Neural progenitor cell (in vitro differentiated cells): Measurements from ENCODE around the gene DELE1. TPM values are rescaled to one million over a fixed set of nuclear protein-coding genes. Genes with fewer than 3 reads are reported as not detected.

Source experiments
- DNase-seq: peaks from one replicate; pipeline ENCODE4 v3.0.0-alpha.2; 2016; ENCODE audit warnings: low spot score
- H2AFZ ChIP-seq: fragments of 200-600 bp; sonication (generic); replicated peaks from 2 replicates; pipeline ENCODE4 v1.6.1; 2016; ENCODE audit warnings: antibody characterized with exemption
- H3F3A ChIP-seq: fragments of 200-600 bp; sonication (generic); 2 replicates; pipeline ENCODE4 v1.6.1; 2016; ENCODE audit warnings: antibody characterized with exemption, low read depth
- H3K27ac ChIP-seq: fragments of 200-600 bp; sonication (generic); 2 replicates; pipeline ENCODE4 v1.5.1; 2016; ENCODE audit warnings: mild to moderate bottlenecking
- H3K27me3 ChIP-seq: fragments of 200-600 bp; sonication (generic); 2 replicates; pipeline ENCODE4 v1.6.1; 2016; ENCODE audit warnings: mild to moderate bottlenecking, moderate library complexity
- H3K36me3 ChIP-seq: fragments of 200-600 bp; sonication (generic); 2 replicates; pipeline ENCODE4 v1.5.1; 2016
- H3K4me1 ChIP-seq: fragments of 200-600 bp; sonication (generic); 2 replicates; pipeline ENCODE4 v1.6.1; 2016; ENCODE audit warnings: mixed run types
- H3K4me2 ChIP-seq: fragments of 200-600 bp; sonication (generic); 2 replicates; pipeline ENCODE4 v1.6.1; 2016
- H3K4me3 ChIP-seq: fragments of 200-600 bp; sonication (generic); 2 replicates; pipeline ENCODE4 v1.5.1; 2016
- H3K79me2 ChIP-seq: fragments of 200-600 bp; sonication (generic); 2 replicates; pipeline ENCODE4 v1.6.1; 2016; ENCODE audit warnings: low read depth
- H3K9ac ChIP-seq: fragments of 200-600 bp; sonication (generic); 2 replicates; pipeline ENCODE4 v1.6.1; 2016
- H3K9me3 ChIP-seq: fragments of 200-600 bp; sonication (generic); 2 replicates; pipeline ENCODE4 v1.5.1; 2016; ENCODE audit warnings: low read depth
- H4K20me1 ChIP-seq: fragments of 200-600 bp; sonication (generic); 2 replicates; pipeline ENCODE4 v1.6.1; 2016; ENCODE audit warnings: low read depth
- H3K27ac Mint-ChIP-seq: 3 replicates; pipeline ENCODE4 v1.8.0; 2021; ENCODE audit warnings: mixed read lengths
- H3K27me3 Mint-ChIP-seq: 2 replicates; pipeline ENCODE4 v1.8.0; 2022; ENCODE audit warnings: low read depth, mild to moderate bottlenecking, inconsistent platforms, moderate library complexity, mixed read lengths; ENCODE audit not compliant: insufficient read depth
- H3K36me3 Mint-ChIP-seq: 3 replicates; pipeline ENCODE4 v1.8.0; 2021; ENCODE audit warnings: mixed read lengths
- H3K4me1 Mint-ChIP-seq: 3 replicates; pipeline ENCODE4 v1.8.0; 2021; ENCODE audit warnings: mixed read lengths
- H3K4me3 Mint-ChIP-seq: 3 replicates; pipeline ENCODE4 v1.8.0; 2021; ENCODE audit warnings: mild to moderate bottlenecking, moderate library complexity, mixed read lengths
- H3K9me3 Mint-ChIP-seq: 3 replicates; pipeline ENCODE4 v1.8.0; 2020; ENCODE audit warnings: mixed read lengths
- EZH2 ChIP-seq: fragments of 200-600 bp; sonication (generic); IDR thresholded peaks from 2 replicates; pipeline ENCODE4 v1.6.1; 2017; ENCODE audit warnings: antibody characterized with exemption, mild to moderate bottlenecking, moderate library complexity
- EZH2phosphoT487 ChIP-seq: fragments of 200-600 bp; sonication (generic); IDR thresholded peaks from 2 replicates; pipeline ENCODE4 v1.6.1; 2017; ENCODE audit warnings: antibody characterized with exemption
- total RNA-seq: library from RNA; depleted of rRNA; stranded (reverse); fragments of >200 nt; gene quantifications from 2 replicates; pipeline ENCODE4 v1.2.3, GENCODE V29; 2015; ENCODE audit warnings: low replicate concordance
- TF ChIP-seq, protein P1 (sequence below): fragments of 200-600 bp; sonication (generic); IDR thresholded peaks from 2 replicates; pipeline ENCODE4 v1.5.1; 2017; ENCODE audit warnings: antibody characterized with exemption, mild to moderate bottlenecking

Gene DELE1
- total RNA-seq, 1 donor from 2014 or later: 47.7 TPM

DNA sequence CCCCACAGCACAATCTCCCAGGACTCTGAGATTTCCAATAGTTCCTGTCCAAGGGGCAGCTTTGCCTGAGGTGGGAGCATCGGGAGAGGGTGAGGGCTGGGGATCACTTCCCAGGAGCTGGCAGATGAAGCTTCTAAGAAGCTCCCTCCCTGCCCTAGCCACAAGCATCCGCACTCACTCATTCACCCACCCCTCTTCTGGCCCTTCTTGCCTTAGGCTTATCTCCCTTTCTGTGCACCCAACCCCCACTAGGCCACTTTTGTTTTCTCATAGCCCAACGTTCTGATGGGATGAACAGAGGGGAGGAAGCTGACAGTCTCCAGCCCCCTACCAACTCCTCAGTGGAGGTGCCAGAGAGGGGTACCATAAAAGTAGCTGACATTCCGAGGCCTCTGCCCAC, 41.8 kb upstream of the DELE1 start:
- Mint-ChIP-seq H3K36me3 (no peaks in the 10 kb centered on the region), H3K4me3 (peak overlapping the region; percentile 81), H3K27me3 (peaks cover 20% of the 10 kb centered on the region), H3K27ac (peak overlapping the region; percentile 59), H3K4me1 (peaks cover 61% of the 10 kb centered on the region), H3K9me3 (no peaks in the 10 kb centered on the region)
- Histone ChIP-seq H2AFZ (no peak overlapping the region), H3K79me2 (peaks cover 11% of the 10 kb centered on the region), H3K4me2 (peak overlapping the region; percentile 93), H3F3A (peaks cover 58% of the 10 kb centered on the region), H3K9ac (no peak overlapping the region), H3K9me3 (no peaks in the 10 kb centered on the region), H3K27ac (no peak overlapping the region), H3K4me1 (peaks cover 43% of the 10 kb centered on the region), H3K36me3 (no peaks in the 10 kb centered on the region), H3K4me3 (no peak overlapping the region), H4K20me1 (peaks cover 49% of the 10 kb centered on the region), H3K27me3 (peaks cover 22% of the 10 kb centered on the region)
- TF ChIP-seq EZH2phosphoT487 (no peak), EZH2 (no peak)
- TF ChIP-seq, protein P1, sequence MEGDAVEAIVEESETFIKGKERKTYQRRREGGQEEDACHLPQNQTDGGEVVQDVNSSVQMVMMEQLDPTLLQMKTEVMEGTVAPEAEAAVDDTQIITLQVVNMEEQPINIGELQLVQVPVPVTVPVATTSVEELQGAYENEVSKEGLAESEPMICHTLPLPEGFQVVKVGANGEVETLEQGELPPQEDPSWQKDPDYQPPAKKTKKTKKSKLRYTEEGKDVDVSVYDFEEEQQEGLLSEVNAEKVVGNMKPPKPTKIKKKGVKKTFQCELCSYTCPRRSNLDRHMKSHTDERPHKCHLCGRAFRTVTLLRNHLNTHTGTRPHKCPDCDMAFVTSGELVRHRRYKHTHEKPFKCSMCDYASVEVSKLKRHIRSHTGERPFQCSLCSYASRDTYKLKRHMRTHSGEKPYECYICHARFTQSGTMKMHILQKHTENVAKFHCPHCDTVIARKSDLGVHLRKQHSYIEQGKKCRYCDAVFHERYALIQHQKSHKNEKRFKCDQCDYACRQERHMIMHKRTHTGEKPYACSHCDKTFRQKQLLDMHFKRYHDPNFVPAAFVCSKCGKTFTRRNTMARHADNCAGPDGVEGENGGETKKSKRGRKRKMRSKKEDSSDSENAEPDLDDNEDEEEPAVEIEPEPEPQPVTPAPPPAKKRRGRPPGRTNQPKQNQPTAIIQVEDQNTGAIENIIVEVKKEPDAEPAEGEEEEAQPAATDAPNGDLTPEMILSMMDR: no peak
- DNase-seq: peak; percentile 9

DNA sequence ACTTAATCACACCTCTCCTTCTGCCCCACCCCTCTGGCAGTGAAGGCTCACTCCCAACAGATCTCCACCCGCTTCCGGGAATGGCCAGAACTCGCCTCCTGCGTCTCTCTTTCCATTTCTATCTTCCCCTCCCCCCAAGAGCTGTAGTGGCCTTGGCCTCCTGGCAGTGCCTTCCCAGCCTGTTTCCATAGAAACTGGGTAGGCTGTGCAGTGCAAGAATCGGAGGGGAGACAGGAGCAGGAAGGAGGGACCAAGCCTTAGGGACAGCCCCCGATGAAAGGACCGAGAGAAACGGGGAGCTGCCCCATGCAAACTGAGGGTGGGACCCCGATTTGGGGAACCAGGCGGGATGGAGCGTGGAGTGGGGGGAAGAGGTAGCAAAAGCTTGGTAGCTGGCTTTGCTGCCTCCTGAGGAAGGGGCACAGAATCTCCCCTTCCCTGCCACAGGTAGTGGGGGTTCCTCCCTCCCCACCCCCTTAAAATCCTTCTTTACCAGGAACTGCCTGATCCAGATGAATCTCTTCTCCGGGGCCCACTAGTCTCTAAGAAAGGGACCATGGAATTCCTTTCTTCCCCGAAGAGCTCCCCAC, 41.0 kb upstream of the DELE1 start:
- H3K27me3 Mint-ChIP-seq: peaks cover 12% of the 10 kb centered on the region
- no peak overlapping the region for H3K27ac ChIP-seq
- peak; percentile 16 for DNase-seq

DNA sequence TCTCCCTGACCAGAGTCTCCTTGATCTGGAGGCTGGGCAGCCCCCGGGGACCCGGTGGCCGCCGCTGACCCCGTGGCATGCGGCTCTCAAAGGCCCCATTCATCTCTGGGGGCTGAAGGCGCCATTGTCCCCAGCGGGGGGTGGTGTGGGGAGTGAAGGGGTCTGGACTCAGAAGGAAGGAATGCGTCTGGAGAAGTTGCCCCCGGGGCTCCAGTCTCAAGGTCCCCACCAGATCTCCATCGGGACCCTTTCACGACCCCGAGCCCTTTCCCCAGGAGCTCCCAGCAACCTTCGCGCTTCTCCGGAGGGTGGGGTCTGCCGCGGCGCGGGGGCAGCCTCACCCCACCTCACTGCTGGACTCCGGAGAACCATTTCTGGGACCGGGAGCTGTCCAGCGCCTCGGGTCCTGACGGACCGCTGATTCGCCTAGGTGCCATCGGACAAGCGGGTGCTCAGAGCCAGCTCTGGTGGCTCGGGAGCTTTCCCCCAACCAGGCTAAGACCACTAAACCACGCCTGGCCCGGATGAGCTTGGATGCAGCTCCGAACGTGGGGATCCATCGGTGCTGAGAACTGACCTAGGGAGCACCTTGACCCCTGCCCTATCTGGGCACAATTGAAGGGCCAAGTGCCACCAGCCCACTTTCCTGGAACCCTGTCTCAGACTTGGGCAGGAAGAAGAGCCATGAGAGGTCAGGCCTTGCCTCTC, 40.3 kb upstream of the DELE1 start:
- Mint-ChIP-seq H3K9me3 (no peaks in the 10 kb centered on the region), H3K27me3 (peaks cover 11% of the 10 kb centered on the region), H3K4me1 (peaks cover 54% of the 10 kb centered on the region), H3K36me3 (no peaks in the 10 kb centered on the region), H3K27ac (no peak overlapping the region), H3K4me3 (peak overlapping the region; percentile 82)
- H3F3A ChIP-seq: peaks cover 46% of the 10 kb centered on the region
- DNase-seq: peak; percentile 89
- H3K79me2 ChIP-seq: no peaks in the 10 kb centered on the region
- peaks cover 40% of the 10 kb centered on the region for H4K20me1 ChIP-seq
- H3K9me3 ChIP-seq: no peaks in the 10 kb centered on the region
- peaks cover 39% of the 10 kb centered on the region for H3K4me1 ChIP-seq
- H3K36me3 ChIP-seq: no peaks in the 10 kb centered on the region
- TF ChIP-seq EZH2: no peak
- TF ChIP-seq, protein P1: no peak
- no peak for TF ChIP-seq EZH2phosphoT487
- H2AFZ ChIP-seq: no peak overlapping the region
- H3K9ac ChIP-seq: no peak overlapping the region
- peak overlapping the region; percentile 93 for H3K4me2 ChIP-seq
- H3K27me3 ChIP-seq: peaks cover 22% of the 10 kb centered on the region
- peak overlapping the region; percentile 52 for H3K4me3 ChIP-seq
- H3K27ac ChIP-seq: no peak overlapping the region

More for the DNA sequence above, 41.0 kb upstream of the DELE1 start:
- Histone ChIP-seq H3K4me2 (peak overlapping the region; percentile 93), H3F3A (peaks cover 51% of the 10 kb centered on the region), H3K36me3 (no peaks in the 10 kb centered on the region), H3K79me2 (peaks cover 3% of the 10 kb centered on the region), H3K9me3 (no peaks in the 10 kb centered on the region), H4K20me1 (peaks cover 42% of the 10 kb centered on the region), H3K27me3 (peaks cover 22% of the 10 kb centered on the region), H2AFZ (no peak overlapping the region), H3K9ac (no peak overlapping the region), H3K4me1 (peaks cover 39% of the 10 kb centered on the region), H3K4me3 (peak overlapping the region; percentile 52)
- Mint-ChIP-seq H3K9me3 (no peaks in the 10 kb centered on the region), H3K36me3 (no peaks in the 10 kb centered on the region), H3K27ac (peak overlapping the region; percentile 64), H3K4me3 (peak overlapping the region; percentile 81), H3K4me1 (peaks cover 54% of the 10 kb centered on the region)
- TF ChIP-seq EZH2phosphoT487: no peak
- no peak for TF ChIP-seq EZH2
- TF ChIP-seq, protein P1: no peak
